ENCODE data around the gene COL4A3.

DNA sequence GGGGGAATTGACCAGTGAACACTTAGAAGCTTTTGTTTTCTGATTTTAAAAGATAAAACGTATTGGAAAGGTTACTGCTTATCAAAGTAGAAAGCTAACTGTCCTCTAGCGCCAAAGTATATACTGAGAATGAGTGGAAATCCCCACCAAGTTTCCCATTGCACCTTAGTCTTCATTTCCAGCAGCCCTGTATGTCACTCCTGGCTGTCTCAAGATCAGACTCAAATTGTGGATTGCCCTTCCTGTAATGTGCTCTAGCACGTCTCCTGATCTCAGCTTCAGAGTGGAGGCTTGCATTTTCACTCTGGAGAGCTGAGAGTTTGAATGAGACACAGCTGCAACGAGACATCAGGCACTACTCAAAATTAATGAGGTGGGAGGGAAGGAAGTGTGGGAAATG lies 187.2 kb downstream of the COL4A3 start:
- TF ChIP-seq, protein P1, sequence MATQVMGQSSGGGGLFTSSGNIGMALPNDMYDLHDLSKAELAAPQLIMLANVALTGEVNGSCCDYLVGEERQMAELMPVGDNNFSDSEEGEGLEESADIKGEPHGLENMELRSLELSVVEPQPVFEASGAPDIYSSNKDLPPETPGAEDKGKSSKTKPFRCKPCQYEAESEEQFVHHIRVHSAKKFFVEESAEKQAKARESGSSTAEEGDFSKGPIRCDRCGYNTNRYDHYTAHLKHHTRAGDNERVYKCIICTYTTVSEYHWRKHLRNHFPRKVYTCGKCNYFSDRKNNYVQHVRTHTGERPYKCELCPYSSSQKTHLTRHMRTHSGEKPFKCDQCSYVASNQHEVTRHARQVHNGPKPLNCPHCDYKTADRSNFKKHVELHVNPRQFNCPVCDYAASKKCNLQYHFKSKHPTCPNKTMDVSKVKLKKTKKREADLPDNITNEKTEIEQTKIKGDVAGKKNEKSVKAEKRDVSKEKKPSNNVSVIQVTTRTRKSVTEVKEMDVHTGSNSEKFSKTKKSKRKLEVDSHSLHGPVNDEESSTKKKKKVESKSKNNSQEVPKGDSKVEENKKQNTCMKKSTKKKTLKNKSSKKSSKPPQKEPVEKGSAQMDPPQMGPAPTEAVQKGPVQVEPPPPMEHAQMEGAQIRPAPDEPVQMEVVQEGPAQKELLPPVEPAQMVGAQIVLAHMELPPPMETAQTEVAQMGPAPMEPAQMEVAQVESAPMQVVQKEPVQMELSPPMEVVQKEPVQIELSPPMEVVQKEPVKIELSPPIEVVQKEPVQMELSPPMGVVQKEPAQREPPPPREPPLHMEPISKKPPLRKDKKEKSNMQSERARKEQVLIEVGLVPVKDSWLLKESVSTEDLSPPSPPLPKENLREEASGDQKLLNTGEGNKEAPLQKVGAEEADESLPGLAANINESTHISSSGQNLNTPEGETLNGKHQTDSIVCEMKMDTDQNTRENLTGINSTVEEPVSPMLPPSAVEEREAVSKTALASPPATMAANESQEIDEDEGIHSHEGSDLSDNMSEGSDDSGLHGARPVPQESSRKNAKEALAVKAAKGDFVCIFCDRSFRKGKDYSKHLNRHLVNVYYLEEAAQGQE (IDR thresholded peaks at IDR 0.05; ENCODE audit: insufficient read depth in 1 of 2, low read depth in 2 of 2, low read length in 2 of 2): no peak
- TF ChIP-seq FOXP2 (optimal IDR thresholded peaks at IDR 0.05; ENCODE audit: borderline replicate concordance, extremely low read depth, extremely low read length, insufficient read depth) (no peak), POLR2AphosphoS5 (IDR thresholded peaks at IDR 0.05; ENCODE audit: low read depth, low read length) (no peak)

All from PFSK-1 (cell line).